AG20443 (cell line): ENCODE results near the gene MRPL45.

Experiments
- DNase-seq: peaks from one replicate; pipeline ENCODE4 v3.0.0; 2012; ENCODE audit warnings: low spot score, mixed read lengths

The MRPL45 gene

GRCh38 chr17:38325221-38325851 lies 28.4 kb downstream of the MRPL45 start:
- no peak for DNase-seq

- DNase-seq: no peak
Measured at GRCh38 chr17:38326996-38327792, 30.2 kb downstream of the MRPL45 start.

GRCh38 chr17:38327936-38328335 lies 31.0 kb downstream of the MRPL45 start:
- no peak for DNase-seq

- no peak for DNase-seq
Measured at GRCh38 chr17:38328620-38329019, 31.7 kb downstream of the MRPL45 start.

GRCh38 chr17:38329284-38329683 lies 32.3 kb downstream of the MRPL45 start:
- DNase-seq: no peak

GRCh38 chr17:38329808-38330730 lies 33.1 kb downstream of the MRPL45 start:
- DNase-seq: no peak

GRCh38 chr17:38330941-38331411 lies 34.0 kb downstream of the MRPL45 start:
- no peak for DNase-seq

- DNase-seq: no peak
Measured at GRCh38 chr17:38332735-38333134, 35.8 kb downstream of the MRPL45 start.

- peak; percentile 58 for DNase-seq
Measured at GRCh38 chr17:38333635-38334295, 36.8 kb downstream of the MRPL45 start.

- DNase-seq: no peak
Measured at GRCh38 chr17:38334480-38335364, 37.8 kb downstream of the MRPL45 start.

GRCh38 chr17:38336838-38337237 lies 39.9 kb downstream of the MRPL45 start:
- DNase-seq: no peak

GRCh38 chr17:38338053-38338452 lies 41.1 kb downstream of the MRPL45 start:
- no peak for DNase-seq

- DNase-seq: no peak
Measured at GRCh38 chr17:38338535-38338934, 41.6 kb downstream of the MRPL45 start.

- DNase-seq: no peak
Measured at GRCh38 chr17:38339891-38340290, 42.9 kb downstream of the MRPL45 start.

- DNase-seq: peak; percentile 43
Measured at GRCh38 chr17:38341035-38341721, 44.2 kb downstream of the MRPL45 start.

- no peak for DNase-seq
Measured at GRCh38 chr17:38342886-38343607, 46.1 kb downstream of the MRPL45 start.

- DNase-seq: no peak
Measured at GRCh38 chr17:38343608-38344419, 46.8 kb downstream of the MRPL45 start, which contains the start of gene GPR179. GPR179 (minus strand) TSS chr17:38343956; CDS start chr17:38343789, 167 bp downstream.

GRCh38 chr17:38344420-38344745 lies 47.4 kb downstream of the MRPL45 start:
- no peak for DNase-seq

GRCh38 chr17:38345743-38346142 lies 48.8 kb downstream of the MRPL45 start:
- DNase-seq: no peak
